Activated gamma-delta T cell treated with anti-CD3 and anti-CD28 coated beads, Interleukin-2, amount 50 U/mL, for 16 hours (primary cell): ENCODE measurements around the gene IRX2.

Source experiments
- DNase-seq: peaks from one replicate; pipeline ENCODE4 v3.0.0-alpha.2; 2020; ENCODE audit warnings: low read depth

Gene IRX2

DNA sequence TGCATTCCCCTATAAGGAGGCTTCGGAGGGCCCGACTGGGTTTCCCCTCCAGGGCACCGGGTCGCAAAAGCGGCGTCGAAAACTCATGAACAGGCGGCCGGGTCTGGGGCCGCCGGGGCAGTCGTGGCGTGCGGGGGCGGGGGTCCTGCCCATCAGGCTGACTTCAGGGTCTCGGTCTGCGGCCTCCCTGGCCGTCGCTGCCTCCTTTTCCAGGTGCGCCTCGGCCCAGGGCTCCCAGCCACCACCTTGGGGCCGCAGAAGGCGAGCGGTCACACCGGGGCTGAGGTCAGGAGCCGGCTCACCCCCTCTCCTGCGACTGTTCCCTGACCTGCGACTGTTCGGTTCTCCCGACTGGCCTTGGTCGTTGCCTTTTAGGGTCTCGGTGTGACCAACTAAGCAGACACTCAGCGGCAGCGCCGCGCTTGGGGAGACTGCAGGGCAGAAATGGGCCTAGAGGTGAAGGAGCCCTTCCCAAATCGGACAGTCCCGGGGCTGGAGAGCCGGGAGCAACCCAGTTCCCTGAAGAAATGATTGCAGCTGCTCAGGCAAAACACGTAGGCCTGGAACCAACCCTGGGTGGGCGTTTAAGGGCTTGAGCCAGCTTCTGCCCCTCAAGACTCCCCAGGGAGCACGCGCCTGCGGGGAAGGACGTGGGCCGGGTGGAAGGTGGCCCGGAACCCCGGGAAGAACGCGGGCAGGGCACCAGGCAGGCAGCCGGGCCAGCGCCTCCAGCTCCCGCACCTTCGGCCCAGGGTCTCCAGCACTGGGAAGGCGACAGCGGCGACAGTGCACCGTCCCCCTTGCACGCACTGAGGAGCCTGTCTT is 11.2 kb downstream of the IRX2 start:
- no peak for DNase-seq

DNA sequence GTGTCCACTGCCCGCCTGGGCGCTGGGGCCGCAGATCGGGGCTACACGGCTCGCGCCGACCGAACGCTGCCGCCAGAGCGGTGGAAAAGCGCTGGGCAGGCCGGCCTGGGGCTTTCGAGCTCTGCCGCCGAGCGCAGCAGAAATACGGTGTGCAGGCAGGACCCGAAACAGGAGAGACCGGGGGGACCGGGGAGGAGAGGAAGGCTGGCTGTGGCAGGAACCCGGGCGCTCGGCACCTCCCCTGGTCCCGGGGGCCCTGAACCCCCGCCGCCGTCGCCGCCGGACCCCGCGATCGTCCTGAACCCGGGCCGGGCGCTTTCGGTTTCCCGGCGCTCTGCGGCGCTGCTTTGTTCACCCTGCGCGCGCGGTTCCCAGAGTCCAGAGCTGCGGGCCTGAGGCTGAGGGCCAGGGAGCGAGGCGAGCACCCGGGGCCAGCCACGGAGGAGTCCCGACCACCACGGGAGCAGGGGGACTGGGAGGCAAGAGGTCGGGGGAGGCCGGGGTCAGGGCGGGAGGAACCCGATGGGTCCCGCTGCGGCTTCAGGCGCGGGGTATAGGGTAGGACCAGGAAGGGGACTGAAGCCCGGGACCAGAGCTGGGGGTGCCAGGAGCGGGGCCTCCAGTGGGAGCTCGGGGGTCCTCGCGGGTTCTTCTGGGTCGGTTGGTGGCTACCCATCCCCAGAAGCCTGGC is 12.0 kb downstream of the IRX2 start:
- DNase-seq, result no peak

DNA sequence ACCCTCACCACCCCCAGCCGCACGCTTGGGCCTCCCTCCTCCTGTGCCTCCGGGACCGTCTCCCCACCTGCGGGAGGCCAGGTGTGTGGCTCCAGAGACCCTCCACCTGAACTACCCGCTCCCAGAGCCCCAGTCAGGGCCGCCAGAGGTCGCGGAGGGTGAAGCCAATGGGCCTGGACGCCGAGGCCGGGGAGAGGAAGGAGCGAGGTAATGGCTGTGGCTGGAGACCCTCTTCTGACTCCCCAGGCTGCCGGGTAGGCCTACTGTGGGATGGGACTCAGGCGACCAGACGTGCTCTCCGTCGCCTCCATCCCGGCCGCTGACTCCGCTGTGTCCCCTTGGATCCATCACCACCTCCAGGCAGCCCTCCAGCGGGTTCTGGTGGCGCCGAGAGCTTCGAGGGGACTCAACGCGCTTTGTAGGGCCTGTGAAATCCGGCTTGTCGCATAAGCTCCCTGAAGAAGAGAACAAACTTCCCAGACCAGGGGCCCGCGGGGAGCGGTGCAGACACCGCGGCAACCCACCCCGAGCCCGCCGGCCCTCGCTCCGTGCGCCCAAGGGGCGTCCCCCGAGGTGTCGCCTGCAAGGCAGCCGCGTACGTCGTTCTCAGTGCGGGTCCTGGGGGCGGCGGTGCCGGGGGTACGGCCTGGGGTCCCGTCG is 12.6 kb downstream of the IRX2 start:
- DNase-seq, result no peak

DNA sequence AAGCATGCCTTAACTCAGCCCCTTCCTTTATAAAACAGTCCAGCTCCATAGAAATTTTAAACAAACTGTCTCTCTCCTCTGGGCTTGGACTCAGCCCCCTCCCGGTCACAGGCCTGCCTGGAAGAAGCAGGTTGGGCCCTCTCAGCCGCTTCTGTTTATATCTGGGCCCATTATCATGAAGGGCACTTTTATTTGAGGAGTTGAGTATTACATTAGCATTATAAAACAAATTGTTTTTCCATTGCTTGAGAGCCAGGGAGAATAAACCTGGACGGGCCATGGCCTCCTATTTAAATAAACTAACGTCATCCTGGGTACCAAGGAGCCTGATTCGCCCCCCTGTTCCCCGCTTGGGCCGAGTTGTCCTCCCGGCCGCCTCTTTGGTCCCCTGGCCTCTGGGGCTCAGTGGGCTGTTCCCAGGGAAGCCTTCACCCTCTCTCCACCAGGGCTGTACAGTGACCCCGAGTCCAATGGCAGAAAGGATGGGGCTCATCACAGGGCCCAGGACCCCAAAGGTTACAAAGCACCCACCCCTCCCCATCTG is 13.2 kb downstream of the IRX2 start:
- no peak for DNase-seq

DNA sequence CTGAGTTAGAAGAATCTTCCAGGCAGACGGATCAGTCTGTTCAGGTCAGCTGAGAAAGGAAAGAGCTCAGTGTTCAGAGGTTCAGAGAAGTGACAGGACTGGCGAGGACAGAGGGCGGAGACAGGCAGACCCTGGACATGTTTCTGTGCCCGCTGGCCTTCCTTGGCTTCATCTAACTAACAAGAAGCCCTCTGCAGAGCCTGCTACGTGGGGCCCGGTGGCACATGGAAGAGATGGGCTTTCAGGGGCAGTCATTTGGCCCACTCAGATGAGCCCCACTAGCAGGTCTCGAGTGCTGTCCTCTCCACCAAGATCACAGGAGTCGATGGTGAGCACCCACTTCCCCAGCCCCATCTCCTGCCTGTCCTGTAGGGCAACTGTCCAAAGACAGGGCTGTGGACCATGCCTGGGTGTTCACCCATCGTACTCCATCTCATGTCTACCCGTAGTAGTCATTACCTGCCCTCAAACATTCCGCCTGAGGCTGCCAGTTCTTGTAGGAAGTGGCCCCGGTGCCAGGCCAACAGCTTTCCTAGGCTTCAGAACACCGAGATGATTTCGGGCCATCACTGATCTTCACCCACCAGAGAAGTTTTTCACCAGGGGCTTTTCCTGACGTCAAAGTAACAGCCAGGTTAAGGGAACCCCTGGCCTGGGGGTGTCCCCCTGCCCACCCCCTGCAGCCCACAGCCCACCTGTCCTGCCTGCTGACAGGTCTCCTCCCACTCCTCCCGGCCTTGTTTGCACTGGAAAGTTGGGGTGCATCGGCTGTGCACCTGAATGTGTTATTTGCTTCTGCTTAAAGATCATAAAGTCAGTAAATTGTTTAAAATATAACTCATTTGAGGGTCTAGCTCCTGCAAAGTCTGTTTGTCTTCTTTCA is 14.0 kb downstream of the IRX2 start:
- DNase-seq, result no peak

DNA sequence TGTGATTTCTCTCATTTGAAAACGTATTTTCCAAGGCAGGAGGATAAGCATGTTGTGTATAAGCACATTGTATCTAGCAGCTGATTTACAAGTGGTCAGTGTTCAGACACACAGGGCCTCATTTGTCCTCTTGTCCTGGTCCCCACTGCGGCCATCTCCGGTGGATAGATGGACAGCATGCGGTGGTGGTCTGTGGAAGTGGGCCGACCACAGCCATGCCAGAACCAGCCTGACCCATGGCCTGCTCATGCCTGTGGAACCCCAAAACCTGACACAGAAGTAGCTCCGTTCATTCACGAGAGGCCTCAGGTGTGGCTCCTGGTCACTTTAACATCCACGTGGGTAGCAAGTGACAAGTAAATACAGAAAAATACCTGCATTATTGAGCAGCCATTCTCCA is 14.6 kb downstream of the IRX2 start:
- DNase-seq, result no peak

DNA sequence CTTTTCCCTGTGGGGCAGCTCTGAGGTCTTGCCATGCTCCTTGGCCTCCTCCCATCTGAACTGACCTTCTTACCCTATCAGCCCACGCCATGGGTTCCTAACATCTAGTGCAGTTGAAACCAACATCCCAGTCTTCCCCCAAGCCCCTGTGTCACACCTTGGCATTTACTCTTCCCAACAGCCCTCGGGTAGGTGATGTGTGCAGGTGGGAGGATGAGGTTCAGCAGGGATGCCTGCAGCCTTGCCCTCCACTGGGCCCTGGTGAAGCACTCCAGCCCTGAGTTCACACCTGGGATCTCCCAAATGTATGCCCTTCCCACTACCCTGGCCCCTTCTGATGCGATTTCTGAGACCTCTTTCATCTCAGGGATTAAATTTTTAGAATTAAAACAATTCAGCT is 15.5 kb downstream of the IRX2 start:
- no peak for DNase-seq

DNA sequence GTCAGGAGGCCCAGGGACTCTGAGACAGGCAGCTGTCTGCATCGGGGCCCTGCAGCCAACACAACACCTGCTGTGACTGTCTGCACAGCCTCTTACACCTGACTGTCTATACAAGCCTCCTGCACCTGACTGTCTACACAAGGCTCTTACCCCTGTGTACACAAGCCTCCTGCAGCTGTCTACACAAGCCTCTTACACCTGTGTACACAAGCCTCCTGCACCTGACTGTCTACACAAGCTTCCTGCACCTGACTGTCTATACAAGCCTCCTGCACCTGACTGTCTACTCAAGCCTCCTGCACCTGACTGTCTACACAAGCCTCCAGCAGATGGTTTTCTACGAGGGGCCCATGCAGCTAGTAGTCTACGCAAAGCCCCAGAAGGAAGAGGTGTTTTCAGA is 18.6 kb downstream of the IRX2 start:
- no peak for DNase-seq

DNA sequence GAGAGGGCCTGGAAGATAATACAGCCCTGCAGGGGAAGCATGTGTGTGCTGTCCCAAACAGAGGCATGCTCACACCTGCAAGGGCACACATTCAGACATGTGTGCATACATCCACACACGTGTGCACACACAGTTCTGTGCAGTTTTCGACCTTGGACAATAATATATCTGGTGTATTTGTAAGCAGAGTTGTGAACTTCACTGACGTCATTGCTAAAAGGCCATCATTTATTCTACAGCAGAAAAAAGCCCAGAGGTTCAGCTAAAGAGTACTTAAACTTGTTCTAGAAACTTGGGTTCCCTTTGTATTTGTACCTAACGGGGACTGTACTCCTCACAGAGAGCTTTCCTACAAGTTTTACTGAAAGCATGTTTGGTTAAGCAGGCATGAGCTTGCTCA is 19.5 kb downstream of the IRX2 start:
- no peak for DNase-seq

DNA sequence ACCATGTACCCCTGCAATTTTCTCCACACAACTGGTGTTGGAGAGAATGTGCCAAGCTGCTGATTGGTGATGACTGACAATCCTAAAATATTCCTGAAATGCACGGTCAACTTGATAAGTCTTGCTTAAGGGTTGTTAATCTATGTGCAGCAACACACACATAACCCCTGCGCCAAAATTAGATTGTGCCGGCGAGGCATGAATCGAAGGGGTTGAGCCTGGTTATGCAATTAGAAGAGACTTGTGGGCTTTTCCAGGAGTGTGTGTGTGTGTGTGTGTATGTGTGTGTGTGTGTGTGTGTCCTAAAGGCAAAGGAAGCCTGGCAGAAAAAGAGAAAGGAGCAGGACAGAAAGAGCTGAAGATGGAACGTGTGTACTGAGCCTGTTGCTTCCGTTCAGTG is 22.3 kb downstream of the IRX2 start:
- no peak for DNase-seq

DNA sequence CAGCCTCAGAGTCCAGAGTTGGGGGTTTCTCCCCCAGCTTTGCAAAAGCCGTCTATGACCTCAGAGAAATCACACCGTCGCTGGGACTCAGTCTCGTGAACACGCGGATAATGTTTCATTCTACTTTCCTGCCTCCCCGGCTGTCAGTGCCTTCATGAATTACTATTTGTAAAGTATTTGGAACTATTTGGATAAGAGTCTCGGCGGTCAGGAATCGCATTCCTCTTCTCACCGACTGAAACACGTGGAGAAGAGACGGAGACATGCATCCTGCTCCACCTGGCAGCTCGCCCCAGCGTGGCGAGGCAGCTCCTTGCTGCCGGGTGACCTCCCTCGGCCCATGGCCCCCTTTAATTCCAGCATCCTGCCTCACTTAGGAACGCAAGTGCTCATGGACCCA is 23.9 kb downstream of the IRX2 start:
- no peak for DNase-seq

DNA sequence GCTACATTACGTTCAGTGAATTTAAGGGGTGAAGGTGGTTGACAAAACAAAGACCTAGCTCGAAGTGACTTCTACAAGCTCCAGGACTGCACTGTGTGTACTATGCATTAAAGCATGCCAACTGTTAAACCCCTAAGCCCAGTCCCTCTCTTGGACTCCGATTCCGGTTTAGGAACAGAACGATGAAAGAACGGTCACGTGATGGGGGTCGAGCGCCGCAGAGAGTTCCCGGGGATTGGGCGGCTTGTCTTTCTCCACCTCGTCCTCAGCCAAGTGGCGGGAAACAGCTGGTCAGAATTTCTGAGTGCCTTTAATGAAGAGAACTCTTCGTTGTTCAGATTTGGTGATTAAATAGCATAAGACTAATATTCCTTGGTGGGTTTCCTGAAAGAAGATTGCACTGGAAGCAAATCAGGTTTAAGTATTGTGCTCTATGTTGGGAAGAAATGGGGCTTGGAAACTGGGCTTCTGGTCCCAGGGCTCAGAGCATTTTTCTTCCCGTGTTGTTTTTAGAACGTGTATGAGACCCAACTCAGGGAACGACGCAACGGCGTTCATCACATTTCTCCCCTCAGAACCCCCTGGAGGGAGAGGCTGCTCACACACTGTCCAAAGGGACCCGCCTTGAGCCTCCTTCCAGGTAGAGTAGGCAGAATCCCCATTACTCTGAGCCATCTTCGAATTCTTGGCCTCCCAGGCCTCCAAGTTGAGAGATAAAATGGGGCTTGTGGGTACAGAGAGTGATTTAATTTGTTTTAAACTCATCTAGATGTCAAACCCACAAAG is 25.3 kb downstream of the IRX2 start:
- no peak for DNase-seq

DNA sequence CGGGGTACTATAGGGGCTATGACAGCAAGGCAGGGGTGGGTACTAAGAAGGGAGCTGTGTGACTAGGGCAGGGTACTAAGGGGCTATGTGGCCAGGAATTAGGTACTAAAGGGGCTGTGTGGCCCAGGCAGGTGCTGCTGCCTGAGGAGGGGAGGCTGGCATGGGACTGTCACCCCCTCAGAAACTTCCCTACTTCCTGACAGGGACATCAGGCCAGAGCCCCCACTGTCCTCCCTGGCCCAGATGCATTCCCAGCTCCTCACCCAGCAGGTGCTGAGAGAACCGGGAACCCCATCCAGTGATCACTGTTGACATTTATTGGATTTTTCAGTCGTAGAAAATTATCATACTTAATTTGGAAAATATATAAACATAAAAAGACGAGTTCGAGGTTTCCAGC is 26.6 kb downstream of the IRX2 start:
- DNase-seq, result no peak

DNA sequence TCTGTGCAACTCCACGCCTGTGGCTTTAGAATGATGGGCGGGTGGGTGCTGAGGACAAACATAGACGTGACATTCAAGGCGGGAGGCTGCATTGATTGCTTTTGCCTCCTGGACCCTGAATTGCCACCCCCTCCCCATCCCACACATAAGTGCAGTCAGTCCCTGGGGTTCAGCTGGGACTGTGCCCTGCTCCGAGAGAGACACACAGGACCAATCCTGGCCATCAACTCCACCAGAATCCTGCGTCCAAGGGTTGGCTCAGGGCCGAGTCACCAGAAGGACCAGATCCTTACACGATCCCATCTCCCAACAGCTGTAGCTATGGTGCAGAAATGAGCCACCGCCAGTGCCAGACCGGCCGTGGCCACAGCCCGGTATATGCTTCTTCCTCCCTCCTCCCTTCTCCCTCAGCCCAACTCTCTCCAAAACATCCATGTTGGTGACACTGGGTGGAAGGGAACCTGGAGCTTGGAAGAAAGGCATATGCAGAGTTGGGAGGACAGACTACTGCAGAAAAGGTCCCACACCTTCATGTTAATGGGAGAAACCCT is 27.4 kb downstream of the IRX2 start:
- DNase-seq, result no peak

DNA sequence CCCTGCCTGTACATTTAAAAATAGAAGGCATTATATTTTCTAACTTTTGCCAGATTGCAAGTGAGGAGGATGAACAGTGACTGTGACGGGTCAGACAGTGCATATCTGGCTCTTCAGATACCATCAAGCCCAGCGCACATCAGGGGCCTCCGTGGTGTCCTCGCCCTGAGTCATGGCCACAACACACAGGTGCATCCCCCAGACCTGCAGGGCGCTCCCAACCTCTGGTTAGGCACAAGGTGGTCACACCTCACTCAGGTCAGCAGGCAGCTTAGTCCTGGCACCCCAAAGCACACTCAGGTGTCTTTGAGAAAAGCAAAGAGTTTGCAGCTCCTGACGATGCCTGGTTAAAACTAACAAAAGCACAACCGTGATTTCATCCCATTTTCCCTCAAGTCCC is 28.6 kb downstream of the IRX2 start:
- no peak for DNase-seq

DNA sequence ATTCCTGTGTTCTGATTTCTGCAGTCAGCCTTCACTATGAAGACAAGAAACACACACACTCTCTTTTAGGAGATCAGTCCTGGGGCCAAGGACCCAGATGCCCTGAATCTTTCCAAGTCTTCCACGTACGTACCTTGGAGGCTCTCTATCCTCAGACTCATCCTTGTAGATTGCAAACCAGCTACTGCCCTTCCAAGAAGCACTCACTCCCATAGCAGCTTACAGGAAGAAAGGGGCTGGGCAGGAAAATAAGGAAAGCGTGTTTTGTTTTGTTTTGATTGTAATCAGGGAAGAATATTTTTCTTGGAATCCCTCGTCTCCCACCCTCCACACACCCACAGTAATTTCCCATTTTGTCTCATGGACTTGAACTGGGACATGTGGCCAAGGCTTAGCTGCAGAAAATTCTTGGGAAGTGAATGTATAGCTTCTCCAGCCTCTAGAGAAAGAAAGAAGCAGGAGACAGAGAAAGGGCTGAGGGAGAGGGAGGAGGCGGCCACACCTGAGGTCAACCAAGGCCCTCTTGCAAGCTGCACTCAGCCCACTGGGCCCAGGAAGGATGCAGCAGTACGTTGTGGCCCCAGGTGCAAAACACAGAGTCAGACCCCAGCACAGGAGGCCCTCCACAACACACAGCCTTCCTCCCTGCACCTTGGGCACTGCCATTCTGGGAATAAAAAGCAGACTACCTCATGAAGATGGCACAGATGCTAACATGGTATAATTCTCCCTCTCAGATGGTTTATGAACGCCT is 29.9 kb downstream of the IRX2 start:
- no peak for DNase-seq

DNA sequence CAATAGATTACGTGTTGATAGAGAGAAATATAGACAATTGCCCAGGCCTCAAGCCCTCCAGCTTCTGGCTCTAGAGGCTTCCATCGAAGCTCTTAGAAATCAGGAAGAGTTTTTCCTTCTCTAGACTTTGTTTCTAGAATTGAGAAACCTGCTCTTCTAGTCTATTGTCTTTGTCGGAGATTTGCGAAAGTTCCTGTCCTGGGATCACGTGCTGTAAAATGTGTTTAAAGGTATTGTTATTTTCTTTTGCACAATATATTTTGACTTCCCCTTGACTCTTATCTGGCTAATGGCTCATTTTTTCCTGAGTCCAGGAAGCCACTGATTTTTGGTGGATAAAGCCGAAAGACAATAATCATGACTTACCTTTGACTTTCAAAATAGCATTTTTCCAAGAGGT is 32.1 kb downstream of the IRX2 start:
- DNase-seq, result no peak

DNA sequence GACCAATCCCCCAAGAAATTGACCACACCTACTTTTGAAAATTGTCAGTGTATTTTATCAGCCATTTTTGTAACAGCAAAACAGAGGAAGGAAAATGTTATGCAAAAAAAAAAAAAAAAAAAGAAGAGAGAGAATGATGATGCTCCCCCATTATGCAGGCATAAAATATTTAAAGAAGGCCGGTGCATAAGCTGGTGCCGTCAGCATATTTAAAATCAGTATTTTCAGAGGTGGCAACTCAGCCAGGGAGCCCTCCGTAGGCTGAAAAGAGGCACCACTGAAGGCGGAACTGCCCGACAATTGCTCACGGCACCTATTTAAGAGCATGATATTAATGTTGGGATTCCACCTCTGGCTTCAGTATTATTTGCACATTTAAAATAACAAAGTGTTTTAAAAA is 33.4 kb downstream of the IRX2 start:
- no peak for DNase-seq

DNA sequence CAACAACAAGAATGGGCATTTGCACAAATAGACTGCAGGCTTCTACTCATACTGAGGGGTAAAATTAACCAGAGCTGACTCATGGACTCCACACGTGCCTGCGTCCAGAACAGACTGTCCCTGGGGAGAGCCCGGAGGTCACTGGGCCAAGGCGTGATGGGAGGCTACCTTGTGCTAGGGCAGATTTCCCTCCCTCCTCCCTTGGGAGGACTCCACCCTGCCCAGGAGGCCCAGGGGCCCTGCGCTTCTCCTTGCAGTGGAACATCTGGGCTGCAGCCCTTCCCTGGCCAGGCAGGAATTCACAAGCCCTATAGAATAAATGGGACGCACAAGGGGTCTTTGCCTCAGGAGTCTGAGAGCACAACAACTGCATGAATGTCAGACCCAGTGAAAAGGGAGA is 35.6 kb downstream of the IRX2 start:
- DNase-seq, result no peak

DNA sequence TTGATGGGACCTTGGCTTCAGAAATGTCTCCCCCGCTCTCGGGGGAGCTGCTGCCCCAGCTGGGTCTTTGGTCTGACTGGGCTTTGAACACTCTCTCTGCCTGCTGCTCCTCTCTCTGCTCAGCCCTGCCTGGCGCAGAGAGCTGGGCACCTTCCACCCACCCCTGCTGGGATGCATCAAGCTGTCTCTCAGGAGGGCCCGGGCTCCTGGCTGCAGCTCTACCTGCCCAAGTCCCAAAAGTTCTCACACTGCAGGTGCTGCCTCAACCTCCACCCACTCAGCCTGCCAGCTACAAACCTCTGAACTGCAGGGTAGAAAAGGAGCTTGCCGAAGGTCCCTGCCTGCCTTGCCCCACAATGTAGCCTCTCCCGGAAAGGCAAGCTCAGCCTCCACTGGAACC is 36.7 kb downstream of the IRX2 start:
- no peak for DNase-seq
